ENCODE data around the gene FANCD2.

The FANCD2 gene

GRCh38 chr3:10004960-10005564 lies 21.2 kb upstream of the FANCD2 start:
- Histone ChIP-seq H3K36me3 (ENCODE audit: insufficient read depth, low read length) (peaks cover 39% of the 10 kb centered on the region), H3K27ac (ENCODE audit: low read length) (no peak overlapping the region), H3K27me3 (ENCODE audit: insufficient read depth, low read length, poor library complexity) (no peaks in the 10 kb centered on the region), H3K4me1 (ENCODE audit: insufficient read depth, low read length) (no peaks in the 10 kb centered on the region), H3K4me2 (ENCODE audit: insufficient read depth, low read length) (no peak overlapping the region), H3K9me3 (ENCODE audit: insufficient read depth, low read length, severe bottlenecking) (no peaks in the 10 kb centered on the region), H3K9ac (ENCODE audit: low read depth, low read length) (no peak overlapping the region), H3K79me2 (ENCODE audit: insufficient read depth, low read length) (peaks cover 28% of the 10 kb centered on the region; the same call in 1 of the 2 replicates), H2AFZ (ENCODE audit: low read depth, low read length) (no peak overlapping the region), H4K20me1 (ENCODE audit: insufficient read depth, low read length) (peaks cover 44% of the 10 kb centered on the region), H3K4me3 (ENCODE audit: low read depth in 1 of 2, low read length in 2 of 2) (no peak overlapping the region)
- DNase-seq (no peak), ATAC-seq (ENCODE audit: insufficient read depth, low read depth) (no peak)
- TF ChIP-seq, protein P1, sequence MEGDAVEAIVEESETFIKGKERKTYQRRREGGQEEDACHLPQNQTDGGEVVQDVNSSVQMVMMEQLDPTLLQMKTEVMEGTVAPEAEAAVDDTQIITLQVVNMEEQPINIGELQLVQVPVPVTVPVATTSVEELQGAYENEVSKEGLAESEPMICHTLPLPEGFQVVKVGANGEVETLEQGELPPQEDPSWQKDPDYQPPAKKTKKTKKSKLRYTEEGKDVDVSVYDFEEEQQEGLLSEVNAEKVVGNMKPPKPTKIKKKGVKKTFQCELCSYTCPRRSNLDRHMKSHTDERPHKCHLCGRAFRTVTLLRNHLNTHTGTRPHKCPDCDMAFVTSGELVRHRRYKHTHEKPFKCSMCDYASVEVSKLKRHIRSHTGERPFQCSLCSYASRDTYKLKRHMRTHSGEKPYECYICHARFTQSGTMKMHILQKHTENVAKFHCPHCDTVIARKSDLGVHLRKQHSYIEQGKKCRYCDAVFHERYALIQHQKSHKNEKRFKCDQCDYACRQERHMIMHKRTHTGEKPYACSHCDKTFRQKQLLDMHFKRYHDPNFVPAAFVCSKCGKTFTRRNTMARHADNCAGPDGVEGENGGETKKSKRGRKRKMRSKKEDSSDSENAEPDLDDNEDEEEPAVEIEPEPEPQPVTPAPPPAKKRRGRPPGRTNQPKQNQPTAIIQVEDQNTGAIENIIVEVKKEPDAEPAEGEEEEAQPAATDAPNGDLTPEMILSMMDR (IDR thresholded peaks at IDR 0.05; ENCODE audit: borderline replicate concordance, extremely low read depth, low read length, poor library complexity, severe bottlenecking), result no peak
- no peak for TF ChIP-seq EZH2 (IDR thresholded peaks at IDR 0.05; ENCODE audit: borderline replicate concordance, low read depth, low read length, severe bottlenecking)

- Histone ChIP-seq H3K4me2 (ENCODE audit: insufficient read depth, low read length) (no peak overlapping the region), H4K20me1 (ENCODE audit: insufficient read depth, low read length) (peaks cover 47% of the 10 kb centered on the region), H2AFZ (ENCODE audit: low read depth, low read length) (no peak overlapping the region), H3K27me3 (ENCODE audit: insufficient read depth, low read length, poor library complexity) (no peaks in the 10 kb centered on the region), H3K4me1 (ENCODE audit: insufficient read depth, low read length) (no peaks in the 10 kb centered on the region), H3K9ac (ENCODE audit: low read depth, low read length) (no peak overlapping the region), H3K36me3 (ENCODE audit: insufficient read depth, low read length) (peaks cover 28% of the 10 kb centered on the region), H3K4me3 (ENCODE audit: low read depth in 1 of 2, low read length in 2 of 2) (no peak overlapping the region), H3K79me2 (ENCODE audit: insufficient read depth, low read length) (peaks cover 25% of the 10 kb centered on the region; the same call in 1 of the 2 replicates), H3K27ac (ENCODE audit: low read length) (no peak overlapping the region), H3K9me3 (ENCODE audit: insufficient read depth, low read length, severe bottlenecking) (no peaks in the 10 kb centered on the region)
- DNase-seq, result no peak
- no peak for TF ChIP-seq EZH2 (IDR thresholded peaks at IDR 0.05; ENCODE audit: borderline replicate concordance, low read depth, low read length, severe bottlenecking)
- TF ChIP-seq, protein P1 (IDR thresholded peaks at IDR 0.05; ENCODE audit: borderline replicate concordance, extremely low read depth, low read length, poor library complexity, severe bottlenecking), result no peak
- no peak for ATAC-seq (ENCODE audit: insufficient read depth, low read depth)
These were observed 20.0 kb upstream of the FANCD2 start for GRCh38 chr3:10006048-10006761.

GRCh38 chr3:10006762-10007090 lies 19.5 kb upstream of the FANCD2 start:
- Histone ChIP-seq H3K4me2 (ENCODE audit: insufficient read depth, low read length) (no peak overlapping the region), H3K79me2 (ENCODE audit: insufficient read depth, low read length) (peaks cover 23% of the 10 kb centered on the region; the same call in 1 of the 2 replicates), H4K20me1 (ENCODE audit: insufficient read depth, low read length) (peaks cover 47% of the 10 kb centered on the region), H3K36me3 (ENCODE audit: insufficient read depth, low read length) (peaks cover 28% of the 10 kb centered on the region), H3K27me3 (ENCODE audit: insufficient read depth, low read length, poor library complexity) (no peaks in the 10 kb centered on the region), H3K9ac (ENCODE audit: low read depth, low read length) (no peak overlapping the region), H3K4me1 (ENCODE audit: insufficient read depth, low read length) (no peaks in the 10 kb centered on the region), H3K9me3 (ENCODE audit: insufficient read depth, low read length, severe bottlenecking) (no peaks in the 10 kb centered on the region), H3K4me3 (ENCODE audit: low read depth in 1 of 2, low read length in 2 of 2) (no peak overlapping the region), H3K27ac (ENCODE audit: low read length) (no peak overlapping the region), H2AFZ (ENCODE audit: low read depth, low read length) (no peak overlapping the region)
- ATAC-seq (ENCODE audit: insufficient read depth, low read depth) (no peak), DNase-seq (no peak)
- TF ChIP-seq, protein P1 (IDR thresholded peaks at IDR 0.05; ENCODE audit: borderline replicate concordance, extremely low read depth, low read length, poor library complexity, severe bottlenecking), result no peak
- no peak for TF ChIP-seq EZH2 (IDR thresholded peaks at IDR 0.05; ENCODE audit: borderline replicate concordance, low read depth, low read length, severe bottlenecking)

Measured in DND-41 (cell line).